Panc1 (cell line): ENCODE measurements around the gene ITIH6. TPM values are rescaled to one million over a fixed set of nuclear protein-coding genes. Genes with fewer than 3 reads are reported as not detected.

Experiments used
- ATAC-seq: fragments of 200-7000 bp; cut with Tn5 transposase; 2 replicates; pipeline ENCODE4 v1.9.1; 2020; ENCODE audit warnings: mild to moderate bottlenecking, moderate library complexity
- BruUV-seq: library from RNA; stranded (reverse); fragments of 400-500 nt; replicated peaks from 2 replicates; lab custom pipeline; 2021; lab: Mats Ljungman, UMichigan
- CTCF ChIA-PET: fragments of 300-600 bp; sonication (Branson Sonifier 250); formaldehyde crosslinking; loops from one replicate; lab custom pipeline; 2022; ENCODE audit warnings: antibody characterized with exemption; lab: Charles Lee
- POLR2A ChIA-PET: fragments of 300-600 bp; sonication (Branson Sonifier 250); formaldehyde crosslinking; loops from one replicate; lab custom pipeline; 2022; ENCODE audit warnings: antibody characterized with exemption; lab: Charles Lee
- DNase-seq: peaks from one replicate; pipeline ENCODE4 v3.0.0-alpha.2; 2010; ENCODE audit warnings: low read depth, low spot score
- H3K27ac ChIP-seq: 2 replicates; pipeline ENCODE4 v1.5.1; 2011; ENCODE audit warnings: mild to moderate bottlenecking, low read length, inconsistent platforms
- H3K27me3 ChIP-seq: fragments of 200-500 bp; sonication (Bioruptor generic); 2 replicates; pipeline ENCODE4 v1.6.0; 2014; ENCODE audit warnings: low read length, inconsistent platforms; ENCODE audit not compliant: control insufficient read depth, insufficient read depth
- H3K36me3 ChIP-seq: fragments of 200-500 bp; sonication (Bioruptor generic); 2 replicates; pipeline ENCODE4 v1.5.1; 2014; ENCODE audit warnings: inconsistent platforms, mild to moderate bottlenecking, low read length, moderate library complexity; ENCODE audit not compliant: control insufficient read depth, insufficient read depth
- H3K4me1 ChIP-seq: 2 replicates; pipeline ENCODE4 v1.5.1; 2011; ENCODE audit warnings: inconsistent platforms, mild to moderate bottlenecking, low read length, moderate library complexity; ENCODE audit not compliant: control insufficient read depth, insufficient read depth
- H3K4me3 ChIP-seq, 2 experiments: 2 replicates each; pipeline ENCODE4 v1.5.1; 2011 to 2012; ENCODE audit warnings: low read depth in 2 of 2, low read length in 2 of 2, mild to moderate bottlenecking in 2 of 2, inconsistent platforms in 1 of 2, moderate library complexity in 1 of 2
- H3K9me3 ChIP-seq: fragments of 200-500 bp; sonication (Bioruptor generic); 2 replicates; pipeline ENCODE4 v1.5.1; 2014; ENCODE audit warnings: low read depth, mild to moderate bottlenecking, inconsistent platforms, low read length, moderate library complexity; ENCODE audit not compliant: control insufficient read depth, insufficient read depth
- POLR2AphosphoS5 ChIP-seq: IDR thresholded peaks from 2 replicates; pipeline ENCODE4 v1.6.1; 2012; ENCODE audit warnings: mild to moderate bottlenecking, low read depth, low read length, moderate library complexity
- SIN3A ChIP-seq: IDR thresholded peaks from 2 replicates; pipeline ENCODE4 v1.6.1; 2012; ENCODE audit warnings: low read depth, mild to moderate bottlenecking, low read length, moderate library complexity, borderline replicate concordance; ENCODE audit not compliant: insufficient read depth
- TCF7L2 ChIP-seq: IDR thresholded peaks from 2 replicates; pipeline ENCODE4 v1.6.1; 2011; ENCODE audit warnings: mild to moderate bottlenecking, low read depth, low read length, inconsistent platforms
- in situ Hi-C: cut with HindIII; loops from 2 replicates; pipeline ENCODE4 v1.10.0; 2016; ENCODE audit warnings: low sequenced_read_pairs, low pct_unique_long_range_greater_than_20kb
- intact Hi-C: fragments of 100-400 bp; cut with micrococcal nuclease; formaldehyde crosslinking; loops from one replicate; pipeline ENCODE4 v1.10.0; 2022; ENCODE audit not compliant: unreplicated experiment
- total RNA-seq: library from RNA; stranded (reverse); gene quantifications from one replicate; pipeline ENCODE4 v1.2.1, GENCODE V29; 2021; ENCODE audit not compliant: unreplicated experiment
- TF ChIP-seq, protein P1 (sequence below), 2 experiments: IDR thresholded peaks; 2 replicates each; pipeline ENCODE4 v1.6.1; 2011 to 2012; ENCODE audit warnings: low read depth in 2 of 2, control low read depth in 1 of 2, low read length in 1 of 2, mild to moderate bottlenecking in 1 of 2, moderate library complexity in 1 of 2; ENCODE audit not compliant: insufficient read depth in 1 of 2
- TF ChIP-seq, protein P2 (sequence below): fragments of 450-650 bp; IDR thresholded peaks from 2 replicates; pipeline ENCODE4 v1.5.1; 2017; ENCODE audit warnings: mild to moderate bottlenecking

ITIH6 gene
- total RNA-seq, 1 experiment from 2014 or later = not detected

GRCh38 chrX:54826598-54826997, 28.5 kb upstream of the ITIH6 start:
- CTCF ChIA-PET = no interaction called here
- ATAC-seq (no peak), DNase-seq (no peak)
- no TSS peak for BruUV-seq
- in situ Hi-C loops (no loop called here), intact Hi-C loops (no loop called here)
- no peaks in the 10 kb centered on the region for H3K36me3 ChIP-seq
- TF ChIP-seq, protein P1, sequence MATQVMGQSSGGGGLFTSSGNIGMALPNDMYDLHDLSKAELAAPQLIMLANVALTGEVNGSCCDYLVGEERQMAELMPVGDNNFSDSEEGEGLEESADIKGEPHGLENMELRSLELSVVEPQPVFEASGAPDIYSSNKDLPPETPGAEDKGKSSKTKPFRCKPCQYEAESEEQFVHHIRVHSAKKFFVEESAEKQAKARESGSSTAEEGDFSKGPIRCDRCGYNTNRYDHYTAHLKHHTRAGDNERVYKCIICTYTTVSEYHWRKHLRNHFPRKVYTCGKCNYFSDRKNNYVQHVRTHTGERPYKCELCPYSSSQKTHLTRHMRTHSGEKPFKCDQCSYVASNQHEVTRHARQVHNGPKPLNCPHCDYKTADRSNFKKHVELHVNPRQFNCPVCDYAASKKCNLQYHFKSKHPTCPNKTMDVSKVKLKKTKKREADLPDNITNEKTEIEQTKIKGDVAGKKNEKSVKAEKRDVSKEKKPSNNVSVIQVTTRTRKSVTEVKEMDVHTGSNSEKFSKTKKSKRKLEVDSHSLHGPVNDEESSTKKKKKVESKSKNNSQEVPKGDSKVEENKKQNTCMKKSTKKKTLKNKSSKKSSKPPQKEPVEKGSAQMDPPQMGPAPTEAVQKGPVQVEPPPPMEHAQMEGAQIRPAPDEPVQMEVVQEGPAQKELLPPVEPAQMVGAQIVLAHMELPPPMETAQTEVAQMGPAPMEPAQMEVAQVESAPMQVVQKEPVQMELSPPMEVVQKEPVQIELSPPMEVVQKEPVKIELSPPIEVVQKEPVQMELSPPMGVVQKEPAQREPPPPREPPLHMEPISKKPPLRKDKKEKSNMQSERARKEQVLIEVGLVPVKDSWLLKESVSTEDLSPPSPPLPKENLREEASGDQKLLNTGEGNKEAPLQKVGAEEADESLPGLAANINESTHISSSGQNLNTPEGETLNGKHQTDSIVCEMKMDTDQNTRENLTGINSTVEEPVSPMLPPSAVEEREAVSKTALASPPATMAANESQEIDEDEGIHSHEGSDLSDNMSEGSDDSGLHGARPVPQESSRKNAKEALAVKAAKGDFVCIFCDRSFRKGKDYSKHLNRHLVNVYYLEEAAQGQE (IDR thresholded peaks at IDR 0.05; ENCODE audit: insufficient read depth in 1 of 2, low read depth in 2 of 2, low read length in 1 of 2) = no peak
- no peak for TF ChIP-seq POLR2AphosphoS5
- TF ChIP-seq, protein P2, sequence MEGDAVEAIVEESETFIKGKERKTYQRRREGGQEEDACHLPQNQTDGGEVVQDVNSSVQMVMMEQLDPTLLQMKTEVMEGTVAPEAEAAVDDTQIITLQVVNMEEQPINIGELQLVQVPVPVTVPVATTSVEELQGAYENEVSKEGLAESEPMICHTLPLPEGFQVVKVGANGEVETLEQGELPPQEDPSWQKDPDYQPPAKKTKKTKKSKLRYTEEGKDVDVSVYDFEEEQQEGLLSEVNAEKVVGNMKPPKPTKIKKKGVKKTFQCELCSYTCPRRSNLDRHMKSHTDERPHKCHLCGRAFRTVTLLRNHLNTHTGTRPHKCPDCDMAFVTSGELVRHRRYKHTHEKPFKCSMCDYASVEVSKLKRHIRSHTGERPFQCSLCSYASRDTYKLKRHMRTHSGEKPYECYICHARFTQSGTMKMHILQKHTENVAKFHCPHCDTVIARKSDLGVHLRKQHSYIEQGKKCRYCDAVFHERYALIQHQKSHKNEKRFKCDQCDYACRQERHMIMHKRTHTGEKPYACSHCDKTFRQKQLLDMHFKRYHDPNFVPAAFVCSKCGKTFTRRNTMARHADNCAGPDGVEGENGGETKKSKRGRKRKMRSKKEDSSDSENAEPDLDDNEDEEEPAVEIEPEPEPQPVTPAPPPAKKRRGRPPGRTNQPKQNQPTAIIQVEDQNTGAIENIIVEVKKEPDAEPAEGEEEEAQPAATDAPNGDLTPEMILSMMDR = no peak
- TF ChIP-seq TCF7L2 = no peak
- no peak for TF ChIP-seq SIN3A
- H3K27ac ChIP-seq = no peak overlapping the region
- H3K9me3 ChIP-seq = no peaks in the 10 kb centered on the region
- H3K4me1 ChIP-seq = no peaks in the 10 kb centered on the region
- H3K4me3 ChIP-seq = no peak overlapping the region
- POLR2A ChIA-PET = no interaction called here
- no peaks in the 10 kb centered on the region for H3K27me3 ChIP-seq

DNA sequence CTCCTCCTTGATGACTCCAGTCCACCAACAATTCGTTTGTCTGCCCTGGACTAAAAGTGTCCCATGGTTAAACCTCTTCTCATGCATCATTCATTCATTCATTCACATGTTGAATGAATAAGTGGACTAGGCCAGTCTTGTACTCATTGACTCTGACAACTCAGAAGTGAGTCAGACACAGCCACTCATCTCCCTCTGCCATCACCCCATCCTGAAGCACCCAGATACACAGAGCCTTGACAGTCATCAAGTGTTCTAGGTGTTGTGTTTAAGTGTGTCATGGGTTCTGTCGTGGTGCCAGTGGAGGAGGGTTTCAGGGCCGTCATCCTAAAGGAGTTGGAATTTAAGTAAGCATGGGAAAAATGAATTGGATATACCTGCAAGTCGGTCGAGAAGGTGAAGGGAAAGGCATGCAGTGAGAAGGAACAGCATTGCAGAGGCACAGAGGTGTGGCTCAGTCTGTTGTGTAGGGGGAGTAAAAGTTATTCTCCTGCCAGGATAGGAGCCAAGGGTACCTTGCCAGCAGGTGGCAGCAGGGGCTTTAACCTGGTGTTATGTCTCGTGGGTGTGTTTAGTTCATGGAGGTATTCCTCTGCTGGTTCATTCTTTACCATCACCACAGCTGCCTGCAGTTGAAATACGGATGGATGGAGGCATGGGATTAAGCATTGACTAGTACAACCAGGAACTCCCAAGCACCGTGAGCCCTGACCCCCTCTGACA, 27.8 kb upstream of the ITIH6 start:
- no peak for DNase-seq
- in situ Hi-C loops = no loop called here
- BruUV-seq = no TSS peak

More for the DNA sequence above, 27.8 kb upstream of the ITIH6 start:
- no peak for ATAC-seq
- no peaks in the 10 kb centered on the region for H3K9me3 ChIP-seq
- no peaks in the 10 kb centered on the region for H3K27me3 ChIP-seq
- ChIA-PET POLR2A (no interaction called here), CTCF (no interaction called here)
- TF ChIP-seq TCF7L2 = no peak
- TF ChIP-seq, protein P2 = no peak; the same call in 1 of the 2 replicates
- intact Hi-C loops = no loop called here
- H3K4me1 ChIP-seq = no peaks in the 10 kb centered on the region
- no peak overlapping the region for H3K4me3 ChIP-seq
- H3K36me3 ChIP-seq = no peaks in the 10 kb centered on the region
- H3K27ac ChIP-seq = no peak overlapping the region
